AG20443 (cell line): ENCODE measurements around the gene PARN.
"Not testable (repeated sequence)": the region's sequence is repeated elsewhere in the genome, so short reads cannot be mapped to it uniquely, and the experiment has no call there.

ENCODE experiments used
- DNase-seq: peaks from one replicate; pipeline ENCODE4 v3.0.0; 2012; ENCODE audit warnings: low spot score, mixed read lengths

Gene PARN

GRCh38 chr16:14437426-14437825 lies 192.6 kb downstream of the PARN start:
- no peak for DNase-seq

- no peak for DNase-seq
These were observed 193.6 kb downstream of the PARN start for GRCh38 chr16:14436401-14436955.

- no peak for DNase-seq
These were observed 195.2 kb downstream of the PARN start for GRCh38 chr16:14434860-14435259.

- not testable (repeated sequence) for DNase-seq
These were observed 201.0 kb downstream of the PARN start for GRCh38 chr16:14428971-14429637.

- DNase-seq = no peak
These were observed 202.0 kb downstream of the PARN start for GRCh38 chr16:14428043-14428442.

- DNase-seq = no peak
These were observed 202.6 kb downstream of the PARN start for GRCh38 chr16:14427371-14427948.

GRCh38 chr16:14424595-14424994 lies 205.5 kb downstream of the PARN start:
- DNase-seq = no peak

- peak; percentile 22 for DNase-seq
These were observed 206.7 kb downstream of the PARN start for GRCh38 chr16:14423344-14423743.

GRCh38 chr16:14420721-14421488 lies 209.2 kb downstream of the PARN start:
- DNase-seq = no peak

- DNase-seq = not testable (repeated sequence)
These were observed 209.8 kb downstream of the PARN start for GRCh38 chr16:14420243-14420642.

GRCh38 chr16:14419817-14420216 lies 210.2 kb downstream of the PARN start:
- no peak for DNase-seq

- DNase-seq = no peak
These were observed 211.2 kb downstream of the PARN start for GRCh38 chr16:14418795-14419225.

- DNase-seq = no peak
These were observed 213.9 kb downstream of the PARN start for GRCh38 chr16:14416184-14416583.

- no peak for DNase-seq
These were observed 214.8 kb downstream of the PARN start for GRCh38 chr16:14415291-14415690.

GRCh38 chr16:14409563-14409962 lies 220.5 kb downstream of the PARN start:
- DNase-seq = peak; percentile 79

GRCh38 chr16:14407786-14408399 lies 222.2 kb downstream of the PARN start:
- no peak for DNase-seq

GRCh38 chr16:14405611-14406537 lies 224.2 kb downstream of the PARN start:
- peak; percentile 27 for DNase-seq

GRCh38 chr16:14403001-14403389 lies 227.1 kb downstream of the PARN start:
- DNase-seq = not testable (repeated sequence)

- not testable (repeated sequence) for DNase-seq
These were observed 227.7 kb downstream of the PARN start for GRCh38 chr16:14402114-14403000.

- DNase-seq = not testable (repeated sequence)
These were observed 228.4 kb downstream of the PARN start for GRCh38 chr16:14401711-14402061.
